DOHH2 (cell line): Measurements from ENCODE around the gene POU5F1.

Experiments
- H3F3A ChIP-seq: fragments of 200-600 bp; sonication (generic), shearing (Covaris generic); 2 replicates; pipeline ENCODE4 v1.6.0; 2016; ENCODE audit warnings: antibody characterized with exemption, mild to moderate bottlenecking; ENCODE audit not compliant: control insufficient read depth, insufficient read depth
- H3K27ac ChIP-seq: fragments of 200-600 bp; sonication (generic); 2 replicates; pipeline ENCODE4 v1.5.1; 2014; ENCODE audit warnings: low read depth, mild to moderate bottlenecking, low read length, moderate library complexity
- H3K27me3 ChIP-seq: fragments of 200-600 bp; sonication (generic); 2 replicates; pipeline ENCODE4 v1.6.1; 2014; ENCODE audit warnings: mild to moderate bottlenecking, low read length, mixed read lengths; ENCODE audit not compliant: control insufficient read depth
- H3K36me3 ChIP-seq: fragments of 200-600 bp; sonication (generic); 2 replicates; pipeline ENCODE4 v1.6.1; 2014; ENCODE audit warnings: mild to moderate bottlenecking, low read length, moderate library complexity, mixed read lengths; ENCODE audit not compliant: control insufficient read depth
- H3K4me1 ChIP-seq: fragments of 200-600 bp; sonication (generic); 2 replicates; pipeline ENCODE4 v1.6.1; 2014; ENCODE audit warnings: mild to moderate bottlenecking, low read length, mixed read lengths; ENCODE audit not compliant: control insufficient read depth
- H3K4me2 ChIP-seq: fragments of 200-600 bp; sonication (generic); 2 replicates; pipeline ENCODE4 v1.6.0; 2014; ENCODE audit warnings: mild to moderate bottlenecking, low read length, moderate library complexity
- H3K4me3 ChIP-seq: fragments of 200-600 bp; sonication (generic); 2 replicates; pipeline ENCODE4 v1.5.1; 2014; ENCODE audit warnings: mild to moderate bottlenecking, low read length, mixed read lengths
- H3K79me2 ChIP-seq: fragments of 200-600 bp; sonication (generic); 2 replicates; pipeline ENCODE4 v1.6.1; 2014; ENCODE audit warnings: mild to moderate bottlenecking, low read length, mixed read lengths; ENCODE audit not compliant: control insufficient read depth
- H3K9me2 ChIP-seq: fragments of 200-600 bp; sonication (generic); replicated peaks from 2 replicates; pipeline ENCODE4 v1.6.1; 2014; ENCODE audit warnings: mild to moderate bottlenecking, low read length, mixed read lengths; ENCODE audit not compliant: control insufficient read depth
- H3K9me3 ChIP-seq: fragments of 200-600 bp; sonication (generic); 2 replicates; pipeline ENCODE4 v1.6.1; 2014; ENCODE audit warnings: antibody characterized with exemption, low read length, mixed read lengths; ENCODE audit not compliant: control insufficient read depth, insufficient read depth
- H4K20me1 ChIP-seq: fragments of 200-600 bp; sonication (generic); 2 replicates; pipeline ENCODE4 v1.6.0; 2014; ENCODE audit warnings: low read depth, mild to moderate bottlenecking, antibody characterized with exemption, low read length, moderate library complexity; ENCODE audit not compliant: control insufficient read depth, insufficient read depth
- CTCF ChIP-seq: fragments of 200-600 bp; sonication (generic); IDR thresholded peaks from one replicate; pipeline ENCODE4 v1.5.1; 2014; ENCODE audit warnings: antibody characterized with exemption, mild to moderate bottlenecking, low read depth, low read length; ENCODE audit not compliant: poor library complexity, severe bottlenecking
- EZH2phosphoT487 ChIP-seq: fragments of 200-600 bp; sonication (generic); IDR thresholded peaks from 2 replicates; pipeline ENCODE4 v1.6.1; 2017; ENCODE audit warnings: borderline replicate concordance, mild to moderate bottlenecking, antibody characterized with exemption, low read length, moderate library complexity, mixed read lengths

POU5F1 gene

GRCh38 chr6:31210741-31211532, 40.5 kb upstream of the POU5F1 start:
- Histone ChIP-seq H3K79me2 (no peaks in the 10 kb centered on the region), H3K36me3 (no peaks in the 10 kb centered on the region), H3K4me2 (no peak overlapping the region), H3K4me3 (no peak overlapping the region), H3K9me3 (no peaks in the 10 kb centered on the region), H3K9me2 (no peaks in the 10 kb centered on the region), H3K27ac (no peak overlapping the region), H3K4me1 (peaks cover 12% of the 10 kb centered on the region), H3F3A (no peaks in the 10 kb centered on the region), H3K27me3 (no peaks in the 10 kb centered on the region), H4K20me1 (no peaks in the 10 kb centered on the region)
- TF ChIP-seq CTCF, result no peak
- TF ChIP-seq EZH2phosphoT487, result no peak

GRCh38 chr6:31210123-31210522, 39.6 kb upstream of the POU5F1 start:
- H3F3A ChIP-seq, result no peaks in the 10 kb centered on the region
- no peak overlapping the region for H3K27ac ChIP-seq
- no peak overlapping the region for H3K4me3 ChIP-seq
- no peaks in the 10 kb centered on the region for H3K36me3 ChIP-seq
- H3K79me2 ChIP-seq, result no peaks in the 10 kb centered on the region
- no peaks in the 10 kb centered on the region for H3K9me3 ChIP-seq
- TF ChIP-seq EZH2phosphoT487 (no peak), CTCF (no peak)
- H3K4me2 ChIP-seq, result no peak overlapping the region
- no peaks in the 10 kb centered on the region for H3K27me3 ChIP-seq
- no peaks in the 10 kb centered on the region for H3K9me2 ChIP-seq
- no peaks in the 10 kb centered on the region for H4K20me1 ChIP-seq
- H3K4me1 ChIP-seq, result peaks cover 8% of the 10 kb centered on the region

- no peaks in the 10 kb centered on the region for H3K79me2 ChIP-seq
- no peaks in the 10 kb centered on the region for H3K9me3 ChIP-seq
- no peak overlapping the region for H3K4me3 ChIP-seq
- no peaks in the 10 kb centered on the region for H3K27me3 ChIP-seq
- no peak overlapping the region for H3K27ac ChIP-seq
- H3K36me3 ChIP-seq, result no peaks in the 10 kb centered on the region; the same call in 1 of the 2 replicates
- no peaks in the 10 kb centered on the region for H3K9me2 ChIP-seq
- H3K4me2 ChIP-seq, result no peak overlapping the region
- H3F3A ChIP-seq, result peaks cover under 1% of the 10 kb centered on the region; the same call in 1 of the 2 replicates
- TF ChIP-seq EZH2phosphoT487, result no peak
- no peak for TF ChIP-seq CTCF
- no peaks in the 10 kb centered on the region for H4K20me1 ChIP-seq
- H3K4me1 ChIP-seq, result peaks cover 14% of the 10 kb centered on the region
Measured at GRCh38 chr6:31209137-31209536, 38.7 kb upstream of the POU5F1 start.
